PFSK-1 (cell line): Measurements from ENCODE around the gene MT1G.

Experiments used
- POLR2AphosphoS5 ChIP-seq: IDR thresholded peaks from 2 replicates; pipeline ENCODE4 v1.6.1; 2012; ENCODE audit warnings: low read depth, mild to moderate bottlenecking, control low read depth, low read length, moderate library complexity
- REST ChIP-seq, 2 experiments: IDR thresholded peaks; 2 replicates each; pipeline versions ENCODE4 v1.6.1 to v1.8.0; 2011 to 2012; ENCODE audit warnings: low read depth in 2 of 2, low read length in 2 of 2, control low read depth in 1 of 2, inconsistent platforms in 1 of 2, mild to moderate bottlenecking in 1 of 2, moderate library complexity in 1 of 2; ENCODE audit not compliant: insufficient read depth in 1 of 2

GRCh38 chr16:56702836-56703235 lies 35.0 kb upstream of the MT1G start:
- TF ChIP-seq REST (IDR thresholded peaks at IDR 0.05; ENCODE audit: insufficient read depth in 1 of 2, low read depth in 2 of 2, low read length in 2 of 2) (no peak), POLR2AphosphoS5 (no peak)
